Motor neuron (in vitro differentiated cells): Measurements from ENCODE around the gene CTTNBP2. TPM values are rescaled to one million over a fixed set of nuclear protein-coding genes. Genes with fewer than 3 reads are reported as not detected.

Source experiments
- ATAC-seq, 8 experiments: fragments of 200-7000 bp; cut with Tn5 transposase; replicated peaks in 6 of 8; 2 replicates each; pipeline ENCODE4 v1.8.0; 2021; ENCODE audit warnings: mild to moderate bottlenecking in 8 of 8, moderate library complexity in 8 of 8
- H3K27ac ChIP-seq, 2 donors: fragments of 250-450 bp; sonication (Bioruptor Pico); 2 replicates each; pipeline ENCODE4 v1.9.0; 2021; ENCODE audit warnings: antibody characterized with exemption in 2 of 2, mild to moderate bottlenecking in 2 of 2, moderate library complexity in 1 of 2
- H3K4me1 ChIP-seq, 2 donors: fragments of 250-450 bp; sonication (Bioruptor Pico); replicated peaks in 1 of 2; 2 replicates each; pipeline ENCODE4 v1.6.1; 2021; ENCODE audit warnings: antibody characterized with exemption in 2 of 2, mild to moderate bottlenecking in 2 of 2, moderate library complexity in 1 of 2
- H3K4me3 ChIP-seq, 5 donors: fragments of 250-450 bp; sonication (Bioruptor Pico); 2 replicates each; pipeline ENCODE4 v1.9.0; 2021; ENCODE audit warnings: antibody characterized with exemption in 5 of 5, mild to moderate bottlenecking in 5 of 5, moderate library complexity in 4 of 5
- WGBS, 10 experiments: fragments of 450-650 bp; shearing (Covaris generic); methylation state at CpG; one replicate each; pipeline ENCODE4 v1.0.0; 2022; 5-methylcytosine and 5-hydroxymethylcytosine counted together
- in situ Hi-C, 9 experiments: fragments of 400-800 bp; cut with MboI; loops; one replicate each; pipeline ENCODE4 v1.15.0; 2021; ENCODE audit warnings: low sequenced_read_pairs in 9 of 9, low pct_unique_long_range_greater_than_20kb in 2 of 9; ENCODE audit not compliant: unreplicated experiment in 9 of 9
- total RNA-seq, 8 experiments: library from RNA; unstranded; fragments of 300-600 nt; gene quantifications; 2 replicates each; pipeline versions ENCODE4 v1.2.3 to v1.2.4, GENCODE V29; 2022

The CTTNBP2 gene
- total RNA-seq, 8 experiments from 2014 or later = 0.10 to 13.7 (median 12.6) TPM; not detected in 1

- ATAC-seq = no peak
- no peak overlapping the region for H3K4me3 ChIP-seq
- in situ Hi-C loops = no loop called here
- H3K4me1 ChIP-seq = peaks cover 13 to 26% of the 10 kb centered on the region in 2 donors
- H3K27ac ChIP-seq = no peak overlapping the region
- WGBS, 10 experiments = 0 to 100% (median 77%) methylated on average over 1 to 3 of the region's 3 CpGs; no CpG with 5 or more reads in 1 of the 10 experiments
Measured at GRCh38 chr7:117679120-117679519, 194.1 kb downstream of the CTTNBP2 start.

- H3K27ac ChIP-seq = no peak overlapping the region
- H3K4me1 ChIP-seq = peaks cover 10 to 28% of the 10 kb centered on the region in 2 donors
- no peak for ATAC-seq
- no peak overlapping the region for H3K4me3 ChIP-seq
- in situ Hi-C loops = no loop called here
- 0 to 82% (median 20%) methylated on average over 2 of the region's 3 CpGs; no CpG with 5 or more reads in 3 of the 10 experiments for WGBS, 10 experiments
Measured at GRCh38 chr7:117675497-117676435, 197.5 kb downstream of the CTTNBP2 start.

GRCh38 chr7:117674617-117675016 lies 198.6 kb downstream of the CTTNBP2 start:
- no peak overlapping the region for H3K4me3 ChIP-seq
- WGBS, 10 experiments = 0 to 17% (median 0%) methylated on average over 2 to 3 of the region's 3 CpGs
- H3K27ac ChIP-seq = no peak overlapping the region
- peak in 1 of 8 experiments; percentile 41 for ATAC-seq
- in situ Hi-C loops = no loop called here
- H3K4me1 ChIP-seq = peaks cover 10 to 28% of the 10 kb centered on the region in 2 donors

- Histone ChIP-seq H3K4me1 (peaks cover 10 to 28% of the 10 kb centered on the region in 2 donors), H3K4me3 (no peak overlapping the region), H3K27ac (peak overlapping the region in 1 of 2 donors; percentile 66)
- in situ Hi-C loops = no loop called here
- peak; percentile 38 to 72 (median 54) for ATAC-seq
Measured at GRCh38 chr7:117673839-117674238, 199.4 kb downstream of the CTTNBP2 start.

GRCh38 chr7:117673367-117673766 lies 199.9 kb downstream of the CTTNBP2 start:
- 4 to 62% (median 28%) methylated on average over 1 to 5 of the region's 14 CpGs; no CpG with 5 or more reads in 3 of the 10 experiments for WGBS, 10 experiments
- Histone ChIP-seq H3K4me3 (no peak overlapping the region), H3K27ac (peak overlapping the region; percentile 32 to 66), H3K4me1 (peaks cover 10 to 28% of the 10 kb centered on the region in 2 donors)
- ATAC-seq = peak in 6 of 8 experiments; percentile 23 to 99 (median 94)
- in situ Hi-C loops = no loop called here

- Histone ChIP-seq H3K27ac (no peak overlapping the region), H3K4me1 (peaks cover 10 to 28% of the 10 kb centered on the region in 2 donors), H3K4me3 (no peak overlapping the region)
- in situ Hi-C loops = no loop called here
- ATAC-seq = no peak
- WGBS, 10 experiments = 0 to 100% (median 80%) methylated on average over 1 of the region's 1 CpG; no CpG with 5 or more reads in 1 of the 10 experiments
Measured at GRCh38 chr7:117672453-117672852, 200.8 kb downstream of the CTTNBP2 start.

- H3K4me3 ChIP-seq = no peak overlapping the region
- no peak for ATAC-seq
- in situ Hi-C loops = no loop called here
- WGBS, 10 experiments = 9 to 100% (median 83%) methylated on average over 1 to 4 of the region's 4 CpGs
- no peak overlapping the region for H3K27ac ChIP-seq
- H3K4me1 ChIP-seq = peaks cover 10 to 19% of the 10 kb centered on the region in 2 donors
Measured at GRCh38 chr7:117669818-117670217, 203.4 kb downstream of the CTTNBP2 start.

- Histone ChIP-seq H3K27ac (no peak overlapping the region), H3K4me1 (no peaks in the 10 kb centered on the region), H3K4me3 (no peak overlapping the region)
- ATAC-seq = no peak
- 0 to 100% (median 76%) methylated on average over 1 to 2 of the region's 2 CpGs; no CpG with 5 or more reads in 2 of the 10 experiments for WGBS, 10 experiments
- in situ Hi-C loops = no loop called here
Measured at GRCh38 chr7:117667456-117667855, 205.8 kb downstream of the CTTNBP2 start.

- WGBS, 10 experiments = 33 to 100% (median 84%) methylated on average over 2 to 6 of the region's 6 CpGs; no CpG with 5 or more reads in 3 of the 10 experiments
- no peak for ATAC-seq
- in situ Hi-C loops = no loop called here
- H3K27ac ChIP-seq = no peak overlapping the region
- no peak overlapping the region for H3K4me3 ChIP-seq
- no peaks in the 10 kb centered on the region for H3K4me1 ChIP-seq
Measured at GRCh38 chr7:117666689-117667088, 206.6 kb downstream of the CTTNBP2 start.

- ATAC-seq = peak in 1 of 8 experiments; percentile 60
- H3K27ac ChIP-seq = no peak overlapping the region
- 20 to 92% (median 57%) methylated on average over 1 of the region's 1 CpG; no CpG with 5 or more reads in 7 of the 10 experiments for WGBS, 10 experiments
- no peak overlapping the region for H3K4me3 ChIP-seq
- in situ Hi-C loops = no loop called here
- H3K4me1 ChIP-seq = no peaks in the 10 kb centered on the region
Measured at GRCh38 chr7:117666031-117666430, 207.2 kb downstream of the CTTNBP2 start.

GRCh38 chr7:117665368-117665767 lies 207.9 kb downstream of the CTTNBP2 start:
- in situ Hi-C loops = no loop called here
- H3K27ac ChIP-seq = no peak overlapping the region
- no peaks in the 10 kb centered on the region for H3K4me1 ChIP-seq
- no peak for ATAC-seq
- no peak overlapping the region for H3K4me3 ChIP-seq

- Histone ChIP-seq H3K4me1 (no peaks in the 10 kb centered on the region), H3K27ac (no peak overlapping the region), H3K4me3 (no peak overlapping the region)
- WGBS, 10 experiments = 0 to 100% (median 96%) methylated on average over 1 to 3 of the region's 3 CpGs
- ATAC-seq = no peak
- in situ Hi-C loops = no loop called here
Measured at GRCh38 chr7:117664047-117664446, 209.2 kb downstream of the CTTNBP2 start.

GRCh38 chr7:117661328-117661727 lies 211.9 kb downstream of the CTTNBP2 start:
- WGBS, 10 experiments = 0 to 100% (median 75%) methylated on average over 1 to 2 of the region's 2 CpGs; no CpG with 5 or more reads in 2 of the 10 experiments

More at GRCh38 chr7:117661328-117661727, 211.9 kb downstream of the CTTNBP2 start:
- Histone ChIP-seq H3K4me1 (no peaks in the 10 kb centered on the region), H3K4me3 (no peak overlapping the region), H3K27ac (no peak overlapping the region)
- in situ Hi-C loops = no loop called here
- ATAC-seq = peak in 1 of 8 experiments; percentile 92
